GDM1 (cell line): ENCODE data around the gene RAX.

ENCODE experiments used
- DNase-seq: peaks from one replicate; lab custom pipeline; 2025; lab: John Stamatoyannopoulos, UW

Gene RAX

DNA sequence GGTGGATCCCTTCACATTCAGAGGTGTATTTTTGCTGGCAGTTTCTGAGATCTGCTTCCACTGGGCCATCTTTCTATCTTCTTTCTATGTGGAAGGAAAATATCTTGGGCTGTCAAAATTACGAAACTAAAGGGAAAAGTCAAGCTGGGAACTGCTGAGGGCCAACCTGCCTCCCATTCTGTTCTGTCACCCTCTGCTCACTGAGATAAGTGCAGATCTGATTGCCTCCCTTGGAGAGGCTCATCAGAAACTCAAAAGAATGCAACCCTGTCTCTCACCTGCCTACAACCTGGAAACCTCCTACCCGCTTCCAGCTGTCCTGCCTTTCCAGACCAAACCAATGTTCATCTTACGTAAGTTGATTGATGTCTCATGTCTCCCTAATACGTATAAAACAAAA, 26.5 kb downstream of the RAX start:
- DNase-seq = no peak

DNA sequence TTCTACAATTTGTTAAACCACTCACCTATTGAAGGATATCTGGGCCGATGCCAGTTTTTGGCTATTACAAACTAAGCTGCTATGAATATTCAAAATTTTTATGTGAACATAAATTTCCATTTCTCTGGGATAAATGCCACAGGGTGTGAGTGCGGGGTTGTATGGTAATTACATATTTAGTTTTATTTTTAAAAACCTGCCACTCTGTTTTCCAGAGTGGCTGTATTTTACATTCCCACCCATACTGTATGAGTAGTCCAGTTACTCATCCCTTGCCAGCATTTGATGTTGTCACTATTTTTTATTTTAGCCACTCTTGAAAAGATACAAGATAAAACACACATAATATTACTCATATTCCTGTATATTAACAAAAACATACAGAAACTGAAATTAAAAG, 30.3 kb downstream of the RAX start:
- no peak for DNase-seq

DNA sequence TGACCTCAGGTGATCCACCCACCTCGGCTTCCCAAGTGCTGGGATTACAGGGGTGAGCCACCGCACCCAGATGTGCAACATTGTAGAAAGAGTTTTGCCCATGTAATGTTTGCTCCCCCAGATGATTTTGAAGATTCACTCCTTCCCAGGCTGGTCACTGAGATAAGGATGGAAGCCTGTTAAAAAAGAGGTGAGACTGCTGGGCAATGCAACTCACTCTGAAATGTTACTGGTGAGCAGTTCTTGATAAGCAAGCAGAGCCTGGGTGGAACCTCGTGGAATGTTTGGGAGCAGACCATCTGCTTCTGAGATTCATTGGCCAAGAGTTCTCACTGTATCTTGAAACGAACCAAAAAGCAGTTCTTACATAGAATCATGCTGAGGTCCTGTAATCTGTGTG, 33.6 kb downstream of the RAX start:
- DNase-seq = no peak

DNA sequence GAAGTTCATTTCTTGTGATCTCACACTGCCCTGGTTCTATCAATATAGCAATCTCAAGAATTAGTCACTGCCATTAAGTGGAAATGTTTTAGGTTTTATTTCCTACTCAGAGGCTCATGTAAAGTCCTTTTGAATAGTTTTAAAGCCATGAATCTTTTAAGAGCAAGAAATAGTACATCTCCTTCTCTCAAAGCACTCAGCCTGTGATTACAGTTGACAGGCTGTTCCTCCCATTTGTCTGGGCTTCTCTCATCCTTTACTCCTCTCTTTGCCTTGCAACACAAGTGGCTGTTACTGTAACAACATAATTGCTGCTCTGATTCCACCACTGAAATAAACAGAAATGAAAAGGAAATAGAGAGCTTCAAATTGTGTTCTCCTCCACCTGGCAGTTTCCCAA, 34.9 kb downstream of the RAX start:
- no peak for DNase-seq

DNA sequence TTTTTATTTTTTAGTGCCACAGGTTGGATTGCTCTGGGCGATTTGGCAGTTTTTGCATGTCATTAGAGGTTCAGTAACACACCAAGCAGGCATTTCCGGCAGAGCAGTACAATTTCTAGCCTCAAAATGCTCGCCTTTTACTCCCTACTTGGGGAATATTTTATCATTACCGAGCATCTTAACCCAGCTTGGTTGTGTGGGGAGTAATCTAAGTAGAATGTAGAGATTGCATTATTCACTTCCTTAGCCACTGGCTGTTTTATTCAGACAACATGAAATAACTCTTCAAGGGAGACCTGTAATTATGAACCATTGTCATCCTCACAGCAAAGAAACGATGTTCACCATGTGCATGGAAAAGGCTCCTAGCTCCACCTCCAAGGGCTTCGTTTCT, 40.2 kb downstream of the RAX start:
- no peak for DNase-seq

DNA sequence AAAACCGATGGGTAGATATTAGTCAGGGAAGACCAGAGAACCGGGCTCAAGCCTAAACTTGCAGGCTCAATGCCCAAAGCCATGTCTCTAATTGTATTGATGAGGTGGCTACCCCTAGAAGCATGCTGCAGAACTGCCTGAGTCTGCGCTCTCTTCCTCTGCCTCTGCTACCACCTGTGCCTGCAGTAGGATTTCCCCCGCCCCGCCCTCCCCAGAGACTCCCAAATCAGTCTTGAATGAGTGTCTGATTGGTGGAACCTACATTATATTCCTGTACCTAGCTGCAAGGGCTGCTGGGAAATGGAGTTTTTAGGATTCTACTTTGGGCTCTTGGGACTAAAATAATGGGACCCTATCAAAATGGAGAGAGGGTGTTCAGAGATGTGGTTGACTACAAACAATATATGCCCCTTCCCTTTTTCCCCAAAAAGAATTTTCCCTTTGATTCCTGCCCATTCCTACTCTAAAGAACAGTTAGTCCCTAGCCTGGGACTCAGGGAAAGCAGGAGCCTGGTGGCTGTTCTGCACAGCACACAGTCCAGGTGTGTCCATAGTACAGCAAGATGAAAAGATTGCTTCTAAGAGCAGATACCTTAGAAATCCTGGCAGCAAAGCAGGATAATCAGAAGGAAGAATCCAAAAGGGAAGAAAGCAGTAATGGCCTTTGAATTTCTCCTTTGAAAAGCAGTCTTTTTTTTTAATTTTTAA, 40.8 kb downstream of the RAX start:
- no peak for DNase-seq

DNA sequence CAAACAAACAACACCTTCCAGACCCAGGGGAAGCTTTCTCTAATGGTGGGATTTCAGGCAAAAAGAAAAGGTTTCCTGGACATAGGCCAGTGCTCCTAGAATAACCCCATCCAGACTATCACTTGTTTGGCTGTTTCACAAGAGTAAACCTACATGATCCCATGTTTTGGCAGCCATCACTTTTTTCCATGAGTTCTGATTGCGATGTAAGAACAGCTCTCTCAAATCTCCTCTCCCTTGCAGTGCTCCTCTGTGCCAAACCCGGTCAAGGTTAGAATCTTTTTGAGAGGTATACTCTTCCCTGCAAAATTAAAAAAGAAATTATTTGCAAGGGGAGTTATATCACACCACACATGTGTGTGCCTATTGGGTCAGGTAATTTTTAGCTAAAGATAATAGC, 41.4 kb downstream of the RAX start:
- no peak for DNase-seq

DNA sequence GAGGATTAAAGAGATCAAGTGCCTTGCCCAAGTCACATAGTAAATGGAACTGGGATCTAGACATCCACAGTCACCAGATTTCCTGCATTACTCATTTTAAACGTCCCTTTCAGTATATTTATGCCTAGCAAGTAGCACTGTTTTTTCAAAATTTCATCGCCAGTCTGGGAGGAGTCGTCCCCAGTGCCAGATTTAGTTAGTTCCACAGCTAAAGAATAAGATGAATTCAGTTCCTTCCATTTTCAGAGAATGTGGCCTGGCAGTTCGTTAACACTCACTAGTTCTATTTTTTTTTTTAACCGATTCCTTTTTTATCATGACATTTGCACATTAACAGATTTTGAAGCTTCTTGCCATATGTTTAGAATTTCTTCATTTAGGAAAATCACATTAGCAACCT, 42.1 kb downstream of the RAX start:
- no peak for DNase-seq

DNA sequence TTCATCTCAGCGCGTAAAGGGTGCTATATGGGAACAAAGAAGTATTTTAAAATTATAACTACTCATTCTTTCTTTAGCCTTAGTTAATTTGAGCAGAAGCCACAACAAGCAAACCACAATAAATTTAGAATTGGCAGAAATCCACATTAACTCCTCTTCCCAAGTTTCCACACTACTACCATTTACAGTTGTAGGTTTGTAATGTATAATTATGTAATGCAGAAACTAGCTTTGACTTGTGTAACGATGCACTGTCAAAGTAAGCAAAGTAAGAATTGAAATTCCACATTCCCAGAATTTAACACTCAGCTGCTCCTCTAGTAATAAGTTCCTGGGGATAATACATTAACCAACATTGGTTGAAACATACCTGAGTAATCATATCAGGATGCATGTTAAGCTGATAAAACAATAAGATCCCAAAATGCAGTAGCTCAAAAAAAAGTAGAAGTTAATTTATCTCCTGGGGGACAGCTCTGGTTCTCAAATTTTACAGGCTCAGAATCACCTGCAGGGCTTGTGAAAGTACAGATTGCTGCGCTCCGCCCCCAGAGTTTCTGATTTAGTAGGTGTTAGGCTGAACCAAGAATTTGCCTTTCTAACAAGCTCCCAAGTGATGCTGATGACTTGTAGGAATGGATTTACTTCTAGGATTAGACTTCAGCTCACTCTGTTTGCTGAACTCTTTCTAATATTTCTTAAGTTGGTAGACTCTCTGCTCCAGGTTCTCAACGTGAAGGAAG, 43.4 kb downstream of the RAX start:
- DNase-seq = no peak

DNA sequence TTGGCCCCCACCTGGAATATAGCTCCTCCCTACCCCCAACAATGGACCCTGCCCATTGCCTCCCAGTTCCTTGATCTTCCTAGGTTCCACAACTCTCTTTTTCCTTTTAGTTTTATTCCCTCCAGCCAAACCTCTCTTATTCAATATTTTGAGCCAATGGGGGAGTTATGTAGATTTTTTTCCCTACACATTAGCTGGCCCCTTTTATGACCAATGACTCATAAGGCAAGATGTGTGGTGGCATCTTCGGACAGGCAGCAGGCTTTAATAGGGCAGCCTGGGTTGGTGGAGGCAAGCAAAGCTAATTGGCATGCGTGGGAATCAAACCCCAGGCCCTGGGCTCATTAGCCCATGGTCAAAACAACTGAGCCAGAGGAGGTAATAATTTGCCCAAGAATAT, 44.1 kb downstream of the RAX start:
- DNase-seq = no peak

DNA sequence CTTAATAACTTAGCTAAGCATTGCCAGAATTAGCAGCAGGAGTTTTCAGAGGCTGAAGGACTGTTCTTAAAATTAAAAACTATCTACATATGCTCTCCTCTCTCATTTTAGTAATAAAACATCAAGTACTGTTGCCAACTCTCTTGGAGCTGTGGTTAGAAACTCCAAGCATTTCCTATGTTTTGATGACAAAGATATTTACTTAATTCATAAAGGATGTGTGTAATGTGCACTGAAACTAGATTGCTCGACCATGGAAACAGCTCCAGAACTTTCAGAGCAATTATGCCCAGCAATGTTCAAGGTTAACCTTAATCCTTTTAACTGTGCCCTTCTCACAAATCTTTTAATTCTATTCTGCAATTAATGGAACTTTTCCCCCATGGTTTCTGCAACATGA, 44.9 kb downstream of the RAX start:
- no peak for DNase-seq

DNA sequence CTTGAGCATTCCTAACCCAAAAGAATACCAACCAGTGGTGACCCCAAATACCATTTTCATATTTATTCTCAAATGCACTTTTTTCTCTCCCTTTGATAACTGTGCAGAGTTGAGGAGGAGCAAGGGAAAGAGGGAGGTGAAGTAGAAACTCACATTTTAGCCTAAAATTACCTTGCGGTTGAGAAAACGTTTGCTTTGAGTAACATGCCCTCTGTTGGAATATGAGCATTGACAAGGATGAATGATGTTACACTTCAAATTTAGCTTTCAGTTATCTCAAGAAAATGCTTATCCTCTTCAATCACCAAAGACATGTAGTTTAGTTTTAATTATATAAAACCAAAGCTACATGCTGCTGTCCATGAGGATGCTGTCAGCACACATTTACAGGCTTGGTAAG, 50.9 kb downstream of the RAX start:
- DNase-seq = no peak

DNA sequence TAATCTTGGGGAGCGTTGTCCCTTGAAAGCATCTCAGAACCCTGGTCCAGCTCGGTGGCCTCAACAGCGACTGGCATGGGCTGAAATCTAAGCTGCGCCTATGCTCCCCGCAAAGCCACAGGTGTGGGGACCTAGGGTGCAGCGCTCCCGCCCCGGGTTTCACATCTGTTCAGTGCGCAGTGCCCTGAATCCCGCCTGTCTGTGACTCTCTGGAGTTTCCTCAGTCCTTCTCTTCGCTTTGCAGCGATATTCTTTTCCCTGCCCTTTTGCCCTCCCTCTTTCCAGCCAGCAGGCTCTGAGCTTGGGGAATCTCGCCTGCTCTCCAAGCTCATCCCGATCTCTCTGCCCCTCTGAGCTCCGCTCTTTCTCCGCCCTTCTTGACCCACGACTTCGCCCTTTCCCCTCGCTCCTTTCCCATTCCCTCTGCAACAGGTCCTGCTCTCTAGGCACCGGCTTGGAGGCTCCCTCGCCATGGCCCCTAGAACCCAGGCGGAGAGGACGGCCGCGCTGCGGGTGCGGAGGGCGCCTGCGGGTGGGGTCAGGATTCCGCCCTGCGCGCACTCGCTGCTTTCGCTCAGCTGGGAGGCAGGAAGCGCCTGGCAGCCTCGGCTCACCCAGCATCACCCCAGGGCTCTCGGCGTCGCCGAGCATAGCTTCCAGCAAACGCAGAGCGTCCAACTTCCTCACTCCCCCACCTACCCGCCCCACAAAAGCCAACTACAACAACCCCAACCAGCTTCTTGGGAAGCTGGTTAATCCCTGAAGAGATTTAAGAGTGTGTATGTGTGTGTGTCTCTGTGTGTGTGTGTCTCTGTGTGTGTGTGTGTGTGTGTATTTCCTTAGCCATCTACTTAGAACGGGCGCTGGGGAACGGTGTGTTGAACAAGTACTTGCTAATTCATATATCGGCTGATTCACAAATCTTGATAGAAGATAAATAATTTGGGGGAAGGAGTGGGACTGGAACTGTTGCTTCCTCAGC, 52.2 kb downstream of the RAX start:
- no peak for DNase-seq

DNA sequence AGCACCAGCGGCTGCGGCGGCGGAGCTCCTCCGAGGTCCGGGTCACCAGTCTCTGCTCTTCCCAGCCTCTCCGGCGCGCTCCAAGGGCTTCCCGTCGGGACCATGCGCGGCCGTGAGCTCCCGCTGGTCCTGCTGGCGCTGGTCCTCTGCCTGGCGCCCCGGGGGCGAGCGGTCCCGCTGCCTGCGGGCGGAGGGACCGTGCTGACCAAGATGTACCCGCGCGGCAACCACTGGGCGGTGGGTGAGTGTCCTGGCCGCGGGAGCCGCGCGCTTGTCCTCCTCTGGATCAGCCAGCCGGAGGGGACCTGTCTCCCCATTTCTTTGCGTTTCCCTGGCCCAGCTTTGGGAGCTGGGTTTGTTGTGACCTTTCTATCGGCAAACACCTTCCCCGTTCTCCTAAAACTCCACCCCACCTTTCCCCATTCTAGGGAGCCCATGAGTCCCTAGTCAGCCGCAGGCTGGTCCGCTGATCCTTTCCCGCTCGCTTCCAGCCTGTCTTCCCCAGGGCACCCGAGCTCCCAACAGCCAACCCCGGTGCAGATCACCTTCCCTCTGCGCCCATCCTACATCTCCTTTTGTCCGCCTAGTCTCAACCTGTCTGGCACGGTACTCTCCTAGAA, 53.0 kb downstream of the RAX start:
- DNase-seq = no peak

DNA sequence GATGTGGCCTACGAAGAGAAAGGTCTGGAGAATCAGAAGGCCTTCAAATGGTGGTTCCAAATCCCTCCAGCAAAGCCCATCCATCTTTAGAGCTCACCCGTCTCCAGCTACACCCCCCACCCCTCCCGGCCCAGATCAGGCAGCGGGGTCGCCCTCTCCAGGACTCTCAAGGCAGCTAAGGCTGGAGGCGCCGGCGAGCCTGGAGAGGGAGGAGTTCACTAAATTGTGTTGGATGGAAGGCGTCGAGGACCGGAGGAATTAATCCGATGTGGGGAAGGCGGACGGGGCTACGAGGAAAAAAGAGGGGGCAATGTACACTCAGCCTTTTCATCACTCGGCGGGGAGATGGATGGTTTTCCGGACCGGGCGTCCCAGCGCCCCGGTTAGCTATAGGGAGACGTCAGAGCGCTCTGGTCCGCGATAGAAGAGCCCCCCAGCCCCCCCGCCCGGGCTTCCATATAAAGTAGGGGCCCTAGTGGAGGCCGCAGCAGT, 53.5 kb downstream of the RAX start, which contains the start of gene GRP:
Gene GRP (plus strand): TSS at position 487 of the 492 bp plus-strand sequence. CDS start 108 bp downstream, outside the sequence.
- DNase-seq = no peak

DNA sequence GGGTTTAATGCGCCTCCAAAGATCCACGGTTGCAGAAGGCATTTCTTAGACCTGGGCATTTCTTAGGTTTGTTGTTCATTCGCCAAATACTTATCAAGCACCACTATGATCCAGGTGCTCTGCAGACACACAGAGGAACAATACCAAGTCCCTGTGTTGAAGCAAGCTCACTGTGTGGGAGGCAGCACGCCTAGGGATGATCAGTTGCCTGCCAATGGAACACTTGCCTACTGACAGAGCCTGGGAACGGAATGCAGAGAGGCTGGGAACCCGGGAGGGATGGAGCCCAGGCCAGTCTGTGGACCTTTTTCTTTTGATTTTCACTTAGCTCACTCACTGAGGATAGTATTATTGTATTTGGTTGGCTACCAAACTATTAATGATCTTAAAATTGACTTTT, 55.2 kb downstream of the RAX start:
- DNase-seq = no peak
